Measurements from ENCODE around the gene RYR3.

The RYR3 gene

DNA sequence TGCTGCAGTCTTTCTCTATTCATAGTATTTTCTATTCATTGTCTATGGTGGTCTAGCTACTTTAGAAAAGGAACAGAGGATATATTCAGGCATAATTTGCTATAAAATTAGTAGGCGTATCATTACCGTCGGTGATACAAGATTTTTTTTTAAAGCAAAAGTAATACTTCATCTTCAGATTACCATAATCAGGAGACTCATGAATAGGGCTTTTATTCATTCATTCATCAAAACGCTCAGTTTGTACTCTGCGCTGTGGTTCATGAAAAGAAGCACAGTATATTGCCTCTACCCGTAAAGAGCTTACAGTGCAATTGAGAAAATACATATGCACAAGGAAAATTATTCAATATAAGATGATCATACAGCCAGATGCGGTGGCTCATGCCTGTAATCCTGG lies 520.9 kb downstream of the RYR3 start:
- DNase-seq (ENCODE audit: low read depth in 2 of 2) = no peak

DNA sequence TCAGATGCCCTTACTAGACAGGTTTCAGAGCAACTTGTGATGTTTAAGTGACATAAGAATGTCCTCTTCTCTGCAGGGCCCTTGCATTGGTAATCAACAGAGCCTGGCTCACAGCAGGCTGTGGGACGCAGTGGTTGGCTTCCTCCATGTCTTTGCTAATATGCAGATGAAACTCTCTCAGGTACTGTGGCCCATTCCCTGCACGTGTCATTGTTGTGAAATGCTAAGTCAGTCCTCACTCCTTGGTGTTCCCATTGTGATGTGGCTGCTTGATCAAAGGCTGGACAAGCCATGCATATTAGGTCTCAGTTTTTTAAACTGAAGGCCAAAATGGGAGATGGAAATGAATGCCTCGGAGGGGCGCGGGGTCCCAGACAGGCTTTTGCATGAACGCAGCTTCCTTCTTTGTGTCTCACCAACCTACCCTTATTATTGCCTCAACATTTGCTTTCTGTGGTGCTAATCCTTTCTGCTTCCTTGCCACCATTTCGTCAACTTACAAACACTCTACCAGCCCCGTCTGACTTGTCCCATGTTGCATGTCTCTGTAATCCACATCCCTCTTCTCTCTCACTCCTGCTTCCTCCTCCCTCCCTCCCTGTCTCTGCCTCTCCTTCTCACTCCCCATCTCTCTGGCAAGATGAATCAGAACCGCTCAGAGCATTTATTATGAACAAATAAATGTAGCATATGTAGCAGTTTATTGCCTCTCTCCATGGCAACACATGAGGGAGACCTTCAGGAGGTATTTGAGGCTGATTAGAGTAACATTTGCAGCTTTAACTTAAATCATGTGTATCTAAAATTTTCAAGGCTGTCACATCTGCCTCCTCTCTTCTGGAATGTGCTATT lies 524.4 kb downstream of the RYR3 start:
- no peak for DNase-seq (ENCODE audit: low read depth in 2 of 2)

DNA sequence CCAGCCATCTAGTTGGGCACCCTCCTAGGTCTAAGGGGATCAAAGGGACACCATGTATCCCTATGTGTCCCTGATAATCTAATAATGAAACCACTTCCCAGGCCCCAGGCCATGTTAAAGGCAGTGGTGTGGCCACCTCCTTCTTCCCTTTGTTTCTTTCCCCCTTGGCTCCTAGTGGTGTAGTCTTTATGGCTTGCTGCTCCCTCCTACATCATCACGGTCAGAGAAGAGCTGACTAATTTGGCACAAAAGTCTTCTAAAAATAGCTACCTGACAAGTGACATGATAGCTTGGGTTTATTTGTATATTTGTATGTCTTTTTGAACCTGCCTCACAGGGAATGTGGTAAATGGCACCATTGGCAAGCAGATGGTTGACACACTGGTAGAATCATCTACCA lies 526.5 kb downstream of the RYR3 start:
- DNase-seq (ENCODE audit: low read depth in 2 of 2) = no peak

DNA sequence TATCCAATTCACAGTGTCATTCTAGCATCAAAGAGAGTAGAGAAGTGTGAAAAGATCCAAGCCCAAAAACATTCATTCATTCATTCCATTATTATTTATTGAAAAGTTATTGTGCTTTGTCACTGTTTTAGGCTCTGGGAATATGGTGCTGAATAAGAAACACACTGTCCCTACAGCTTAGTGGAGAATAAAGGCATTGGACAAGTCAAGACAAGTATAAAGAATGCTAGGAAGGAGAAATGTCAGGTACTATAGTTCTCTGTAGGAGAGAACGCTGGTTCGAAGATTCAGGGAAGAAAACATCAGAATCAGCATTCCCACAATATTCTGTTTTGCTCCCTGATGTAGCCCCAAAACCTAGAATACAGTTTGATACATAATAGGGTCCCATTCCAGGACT lies 528.8 kb downstream of the RYR3 start:
- no peak for DNase-seq (ENCODE audit: low read depth in 2 of 2)

DNA sequence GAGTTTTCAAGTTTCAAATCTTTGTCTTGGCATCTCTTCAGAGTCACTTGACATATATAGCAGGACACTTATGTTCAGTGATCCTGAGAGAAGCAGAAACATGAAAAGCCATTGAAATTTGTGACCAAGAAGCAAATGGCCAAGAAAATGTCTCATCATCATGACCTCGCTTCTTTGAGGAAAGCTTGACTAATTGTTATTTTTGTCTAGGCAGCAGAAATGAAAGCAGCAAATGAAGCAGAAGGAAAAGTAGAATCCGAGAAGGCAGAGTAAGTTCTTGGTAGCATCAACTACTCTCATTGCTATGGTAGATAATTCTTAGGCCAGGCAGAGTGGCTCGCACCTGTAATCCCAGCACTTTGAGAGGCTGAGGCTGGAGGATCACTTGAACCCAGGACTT lies 529.8 kb downstream of the RYR3 start:
- DNase-seq (ENCODE audit: low read depth in 2 of 2) = no peak

DNA sequence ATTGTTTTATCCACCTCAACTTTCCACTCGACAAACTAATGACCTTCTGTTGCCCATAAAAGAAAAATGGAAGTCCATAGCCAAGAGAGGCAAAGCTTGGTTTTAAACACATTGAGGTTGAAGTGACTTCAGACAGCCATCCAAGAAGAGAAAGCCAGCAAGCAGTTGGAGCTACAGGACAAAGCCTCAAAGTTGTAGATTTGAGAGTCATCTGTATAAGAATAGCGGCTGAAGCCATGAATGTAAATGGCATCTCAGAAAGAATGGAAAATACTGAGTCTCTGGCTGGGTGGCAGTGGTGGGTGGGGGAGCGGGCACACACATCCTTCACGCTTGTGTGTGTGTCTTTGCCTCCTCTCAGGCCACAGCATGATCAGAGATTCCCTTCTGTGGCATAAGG lies 533.4 kb downstream of the RYR3 start:
- DNase-seq (ENCODE audit: low read depth in 2 of 2) = no peak

DNA sequence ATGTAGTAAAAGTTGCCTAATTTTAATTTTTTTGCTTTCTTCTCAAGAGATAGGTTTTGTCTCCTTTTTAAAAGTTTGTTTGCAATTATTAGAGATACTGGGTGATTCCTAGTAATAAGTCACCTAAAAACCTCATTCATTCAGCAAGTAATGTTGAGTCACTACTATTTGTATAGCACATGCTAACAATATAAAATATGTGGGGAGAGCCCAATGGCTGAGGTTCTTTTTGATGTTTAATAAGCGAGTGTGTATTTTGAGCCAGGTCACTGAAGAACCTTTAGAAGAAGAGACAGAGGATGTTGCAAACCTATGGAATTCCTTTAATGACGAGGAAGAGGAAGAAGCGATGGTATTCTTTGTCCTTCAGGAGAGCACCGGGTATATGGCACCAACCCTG lies 533.8 kb downstream of the RYR3 start:
- DNase-seq (ENCODE audit: low read depth in 2 of 2) = no peak

DNA sequence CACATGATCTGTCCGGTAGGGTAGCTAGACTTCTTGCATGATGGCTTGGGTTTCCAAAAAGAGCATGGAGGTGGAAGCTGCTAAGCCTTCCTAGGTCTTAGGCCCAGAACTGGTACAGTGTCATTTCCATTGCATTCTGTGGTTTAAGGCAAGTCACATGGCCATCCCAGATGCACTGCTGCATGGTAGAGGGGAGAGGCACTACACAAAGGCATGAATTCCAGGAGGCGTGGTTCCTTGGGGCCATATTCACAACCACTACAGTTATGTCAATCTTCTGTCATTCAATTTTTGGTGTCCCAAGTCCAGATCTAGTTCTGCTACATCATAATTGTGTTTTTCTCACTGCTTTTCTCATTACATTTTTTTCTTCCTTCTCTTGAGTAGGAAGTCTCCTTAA lies 535.4 kb downstream of the RYR3 start:
- no peak for DNase-seq (ENCODE audit: low read depth in 2 of 2)

DNA sequence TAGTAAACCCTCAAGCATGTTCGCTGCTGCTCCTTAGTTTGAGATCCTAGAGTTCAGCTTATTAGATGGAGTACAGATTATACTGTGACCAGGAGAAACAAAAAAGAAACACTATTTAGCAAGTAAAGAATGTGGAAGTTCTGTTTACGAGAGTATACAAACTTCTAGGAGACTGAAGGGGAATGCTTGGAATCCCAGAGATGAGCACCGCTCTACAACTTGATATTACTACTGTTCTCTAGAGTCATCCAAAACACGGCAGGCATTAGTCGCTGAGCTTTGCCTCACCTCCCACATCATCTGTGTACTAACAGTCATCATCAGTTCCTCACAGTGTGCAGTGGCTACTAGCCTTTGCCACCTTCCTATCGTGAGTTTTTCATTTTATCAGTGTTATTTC lies 536.1 kb downstream of the RYR3 start:
- no peak for DNase-seq (ENCODE audit: low read depth in 2 of 2)

DNA sequence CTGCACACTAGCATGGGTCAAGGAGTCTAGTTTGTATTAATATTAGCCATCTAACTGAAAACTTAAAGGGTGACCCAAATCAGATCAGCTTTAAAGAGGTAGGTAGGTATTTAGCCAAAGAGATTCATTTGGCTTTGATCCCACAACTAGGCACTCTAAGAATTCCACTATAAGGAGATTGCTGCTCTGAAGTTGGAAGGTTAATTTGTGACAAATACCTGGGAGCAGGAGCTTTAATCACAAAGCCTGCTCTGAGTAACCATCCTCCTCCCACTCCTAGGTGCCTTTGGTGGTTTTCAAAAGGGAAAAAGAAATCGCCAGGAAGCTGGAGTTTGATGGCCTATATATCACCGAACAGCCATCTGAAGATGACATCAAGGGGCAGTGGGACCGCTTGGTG lies 537.2 kb downstream of the RYR3 start:
- no peak for DNase-seq (ENCODE audit: low read depth in 2 of 2)

DNA sequence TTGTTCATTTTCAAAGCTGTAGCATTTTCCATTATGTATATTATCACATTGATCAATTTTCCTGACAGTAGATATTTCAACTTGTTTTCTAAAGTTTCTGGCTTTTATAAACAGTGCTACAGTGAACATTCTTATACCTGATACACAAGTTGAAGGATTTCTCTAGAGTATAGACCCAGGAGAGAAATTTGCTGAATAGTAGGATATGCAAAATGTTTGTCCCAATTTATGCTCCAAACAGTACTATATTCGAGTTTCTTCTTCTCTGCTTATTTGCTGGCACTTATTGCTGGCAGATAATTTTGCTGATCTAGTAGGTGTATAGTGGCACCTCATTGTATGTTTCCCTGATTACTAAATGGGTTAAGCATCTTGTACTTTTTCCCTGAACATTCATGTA lies 540.3 kb downstream of the RYR3 start:
- DNase-seq (ENCODE audit: low read depth in 2 of 2) = no peak

DNA sequence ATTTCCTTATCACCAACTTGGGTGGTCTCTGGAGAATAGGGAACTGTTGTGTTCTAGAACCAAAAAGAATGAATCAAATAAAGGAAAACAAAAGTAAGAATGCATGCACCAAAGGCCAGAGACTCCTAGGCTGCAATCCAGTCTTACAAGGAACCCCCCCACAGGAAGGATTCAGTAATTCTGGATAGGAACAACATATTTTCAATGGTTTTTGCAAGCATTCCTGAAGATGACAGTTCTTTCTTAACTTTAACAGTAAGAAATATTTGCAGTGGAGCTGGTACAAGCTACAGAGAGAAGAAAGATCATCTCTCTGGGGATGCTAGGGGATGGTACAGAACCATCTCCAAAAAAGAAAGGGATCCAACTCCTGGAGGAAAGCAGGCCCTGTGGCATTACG lies 541.3 kb downstream of the RYR3 start:
- DNase-seq (ENCODE audit: low read depth in 2 of 2) = no peak

DNA sequence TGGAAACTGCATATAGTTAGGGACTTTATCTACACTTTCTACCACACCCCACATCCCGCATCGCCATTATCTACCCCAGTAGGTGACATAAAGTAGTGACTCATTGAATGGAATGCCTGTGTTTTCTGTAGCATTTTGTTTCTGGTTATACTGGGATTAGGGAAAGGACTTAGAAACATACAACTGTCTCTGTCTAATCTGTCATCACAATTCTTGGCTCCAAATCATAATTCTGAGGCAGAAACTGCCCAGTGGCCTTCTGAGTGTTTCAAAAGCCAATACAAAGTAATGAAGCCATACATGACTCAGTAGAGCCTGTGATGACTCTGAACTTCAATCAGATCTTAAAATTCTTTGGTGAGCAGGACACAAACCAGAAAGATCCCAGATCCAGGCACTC lies 541.8 kb downstream of the RYR3 start:
- no peak for DNase-seq (ENCODE audit: low read depth in 2 of 2)

DNA sequence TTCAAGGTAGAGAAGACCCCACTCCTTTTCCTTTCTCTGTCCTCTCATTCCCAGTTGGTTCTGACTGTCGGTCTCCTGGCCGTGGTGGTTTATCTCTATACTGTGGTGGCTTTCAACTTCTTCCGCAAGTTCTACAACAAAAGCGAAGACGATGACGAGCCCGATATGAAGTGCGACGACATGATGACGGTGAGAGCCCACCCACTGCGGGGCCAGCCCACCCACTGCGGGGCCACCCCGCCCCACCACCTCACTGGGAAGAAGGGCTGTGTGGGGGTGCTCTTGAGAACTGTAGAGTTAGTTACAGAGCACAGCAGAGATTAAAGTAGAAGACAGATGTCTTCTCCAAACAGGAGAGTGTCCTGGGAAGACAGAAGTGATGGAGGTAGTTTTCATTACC lies 547.0 kb downstream of the RYR3 start:
- no peak for DNase-seq (ENCODE audit: low read depth in 2 of 2)

DNA sequence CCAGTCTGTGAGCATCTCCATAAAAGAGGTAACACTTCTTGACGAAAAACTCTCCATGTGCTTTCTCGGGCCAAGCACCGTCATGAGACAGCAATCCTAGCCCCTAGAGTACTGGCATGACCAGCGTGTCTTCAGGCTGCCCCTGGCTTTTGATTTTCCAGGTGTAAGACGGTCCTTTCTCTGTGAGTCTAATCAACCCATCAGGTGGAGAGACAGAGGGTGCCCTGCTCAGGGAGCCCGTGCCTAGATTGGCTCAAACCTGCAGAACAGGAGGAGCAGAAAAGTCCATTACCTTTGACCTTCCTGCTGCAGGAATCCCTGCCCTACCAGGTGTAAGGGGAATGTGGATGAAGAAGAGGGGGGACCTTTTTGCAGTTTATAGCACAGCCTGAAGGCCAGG lies 548.1 kb downstream of the RYR3 start:
- no peak for DNase-seq (ENCODE audit: low read depth in 2 of 2)

DNA sequence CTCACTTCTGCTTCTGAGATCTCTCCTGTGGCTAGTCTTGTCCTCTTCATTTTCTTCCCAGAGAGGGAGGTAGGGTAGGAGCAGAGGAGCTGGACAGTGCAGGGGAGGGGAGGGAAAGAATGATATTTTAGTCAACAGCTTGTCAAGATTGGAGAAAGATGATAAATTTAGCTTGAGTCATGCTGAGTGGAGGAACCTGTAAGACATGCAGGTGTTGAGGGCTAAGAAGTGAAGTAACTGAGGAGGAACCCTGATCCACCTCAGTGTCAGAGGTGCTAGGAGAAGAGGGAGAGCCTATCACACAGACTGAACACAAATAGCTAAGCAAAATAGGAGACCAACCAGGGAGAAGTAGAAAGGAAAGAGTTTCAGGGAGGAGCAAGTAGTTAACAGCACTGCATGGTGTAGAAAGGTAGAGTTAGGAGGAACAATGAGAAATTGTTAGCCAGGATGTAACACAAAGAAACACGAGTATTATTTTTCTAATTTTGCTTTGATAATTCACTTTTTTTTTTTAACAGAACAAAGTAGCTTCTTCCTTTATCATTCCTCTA lies 549.3 kb downstream of the RYR3 start:
- no peak for DNase-seq (ENCODE audit: low read depth in 2 of 2)

DNA sequence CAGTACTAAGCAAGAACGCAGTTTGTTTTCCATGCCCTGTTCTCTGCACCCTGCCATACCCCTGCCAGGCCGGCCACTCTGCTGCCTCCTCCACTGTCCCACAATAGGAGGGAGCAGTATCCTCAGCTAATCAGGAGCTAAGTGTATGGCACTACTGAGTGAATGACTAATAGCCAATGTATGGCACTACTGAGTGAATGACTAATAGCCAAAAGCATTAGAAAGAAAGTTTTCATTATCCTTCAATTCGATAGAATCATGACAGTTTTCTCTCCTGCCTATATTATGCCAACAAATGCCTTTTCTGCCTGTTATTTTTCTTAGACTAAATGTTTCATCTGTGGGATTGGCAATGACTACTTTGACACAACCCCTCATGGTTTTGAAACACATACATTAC lies 550.0 kb downstream of the RYR3 start:
- DNase-seq (ENCODE audit: low read depth in 2 of 2) = no peak

DNA sequence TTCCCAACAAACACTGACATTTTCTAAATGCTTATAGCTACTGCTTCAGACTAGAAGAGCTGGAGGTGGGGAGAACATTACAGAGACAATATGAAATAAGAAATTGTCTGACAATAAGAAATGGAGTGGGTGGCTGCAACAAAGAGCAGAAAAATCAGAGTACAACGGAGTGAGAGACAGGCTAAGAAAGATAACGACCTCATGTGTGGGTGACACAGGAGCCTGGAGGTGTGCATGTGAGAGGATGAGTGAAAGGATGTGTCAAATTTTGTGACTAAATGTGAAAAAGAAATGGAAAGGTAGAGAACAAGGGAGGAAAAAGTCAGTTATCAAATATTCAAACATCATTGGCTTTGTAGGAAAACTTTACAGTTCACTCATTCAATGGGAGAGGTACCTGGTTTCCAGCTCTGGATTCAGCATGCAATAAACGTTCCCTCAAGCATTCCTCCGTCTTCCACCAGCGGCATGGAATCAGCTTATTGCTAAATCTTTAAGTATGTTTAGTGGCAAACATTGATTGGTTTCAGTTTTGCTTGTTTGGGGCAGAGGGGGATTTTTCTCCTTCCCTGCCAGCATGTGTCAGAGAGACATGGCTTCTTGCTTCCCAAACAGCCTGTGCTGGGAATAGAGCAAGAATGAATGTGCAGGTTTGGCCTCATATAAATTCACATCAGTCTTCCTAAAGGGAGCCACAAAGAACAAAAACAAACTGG lies 553.8 kb downstream of the RYR3 start:
- DNase-seq (ENCODE audit: low read depth in 2 of 2) = no peak

DNA sequence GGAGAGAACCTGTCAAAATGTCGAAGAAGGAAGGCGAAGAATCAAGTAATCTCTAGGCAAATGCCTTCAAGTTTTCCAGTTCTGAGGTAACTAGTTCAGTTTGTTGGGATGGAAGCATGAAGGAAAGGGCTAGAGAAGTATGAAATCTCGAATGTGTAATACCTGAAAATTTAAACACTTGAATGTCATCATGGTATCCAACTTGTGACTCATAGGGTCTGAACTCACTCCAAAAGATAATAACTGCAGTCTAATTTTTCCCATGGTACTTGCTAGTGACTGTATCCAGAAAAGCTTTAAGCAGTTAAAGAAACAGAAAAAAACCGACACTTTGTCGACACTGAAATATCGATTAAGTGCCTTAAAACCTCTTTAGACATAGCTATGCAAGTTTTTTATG lies 554.6 kb downstream of the RYR3 start:
- no peak for DNase-seq (ENCODE audit: low read depth in 2 of 2)

DNA sequence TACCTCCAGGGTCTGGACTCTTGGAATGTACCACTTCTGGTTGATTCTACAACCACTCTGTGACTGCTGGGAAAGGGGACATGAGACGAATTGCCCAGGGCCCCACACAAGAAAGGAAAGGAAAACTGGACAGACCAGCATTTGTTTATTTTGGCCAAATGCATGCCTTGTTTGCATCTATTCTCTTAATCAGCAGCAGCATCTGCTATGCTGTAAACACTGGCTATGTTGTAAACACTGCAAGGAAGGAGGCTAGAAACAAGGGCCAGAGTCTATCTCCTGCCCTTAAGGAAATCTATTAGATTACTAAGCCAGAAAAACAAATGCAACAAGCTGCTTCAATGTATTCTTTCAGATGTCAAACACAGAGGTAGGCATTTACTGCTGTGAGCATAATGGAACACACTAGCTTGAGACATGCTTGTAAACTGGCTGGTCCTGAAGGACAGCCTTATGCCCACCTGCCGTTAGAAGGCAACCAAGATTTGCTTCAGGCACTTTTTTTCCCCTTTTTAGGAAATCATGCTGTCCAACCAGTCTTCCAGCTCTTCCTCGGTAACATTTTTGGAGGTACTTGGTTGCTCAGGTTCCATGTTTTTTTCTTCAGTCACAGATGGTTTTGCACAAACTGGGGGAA lies 555.5 kb downstream of the RYR3 start:
- no peak for DNase-seq (ENCODE audit: low read depth in 2 of 2)

DNA sequence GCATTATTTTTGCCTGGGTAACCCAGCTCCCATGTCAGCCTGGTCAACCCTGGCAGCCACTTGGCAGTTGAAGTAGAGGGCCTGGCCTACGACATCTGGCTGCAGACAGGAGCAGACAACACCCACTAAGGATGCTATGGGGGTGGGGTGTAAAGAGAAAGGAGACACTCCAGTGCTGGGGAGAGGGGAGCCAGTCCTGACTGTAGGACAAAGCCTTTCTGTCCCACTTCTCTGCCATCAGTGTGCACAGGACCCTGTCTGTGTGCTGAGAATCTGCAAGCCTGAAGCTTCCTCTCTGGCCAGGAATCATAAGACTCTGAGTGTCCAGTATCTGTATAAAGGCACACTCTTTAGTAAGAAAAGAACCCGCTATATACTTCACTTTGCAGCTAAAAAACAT lies 561.2 kb downstream of the RYR3 start:
- DNase-seq (ENCODE audit: low read depth in 2 of 2) = no peak

DNA sequence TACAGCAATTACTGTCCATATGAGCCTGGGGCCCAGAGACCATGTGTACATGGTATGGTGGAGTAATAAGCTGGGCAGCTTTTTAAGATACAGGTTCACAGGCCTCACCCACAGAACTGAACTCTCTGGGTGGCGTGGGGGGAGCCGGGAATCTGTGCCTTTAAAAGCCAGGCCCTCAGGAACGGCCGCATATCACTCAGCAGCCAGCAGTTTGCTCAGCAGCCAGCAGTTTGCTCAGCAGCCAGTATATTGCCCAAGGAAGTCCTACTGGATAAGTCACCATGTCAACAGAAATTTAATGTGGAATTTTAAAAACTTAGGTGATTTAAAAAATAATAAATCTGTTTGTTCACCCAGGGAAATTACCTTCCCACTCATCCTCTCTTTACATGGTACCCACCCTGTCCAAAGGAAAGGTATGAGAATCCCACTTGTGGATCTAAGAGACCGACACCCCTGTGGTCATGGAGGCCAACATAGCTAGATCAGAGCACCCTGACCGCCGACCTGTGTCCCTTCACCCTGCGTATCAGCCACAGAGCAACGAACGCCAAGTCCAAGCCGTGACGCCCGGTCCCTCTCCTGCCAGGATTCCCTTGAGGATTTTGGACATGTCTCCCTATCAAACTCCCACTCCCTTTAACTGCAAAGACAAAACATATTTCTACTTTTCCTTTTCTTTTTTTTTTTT lies 561.8 kb downstream of the RYR3 start:
- DNase-seq (ENCODE audit: low read depth in 2 of 2) = no peak
